HG02623 (cell line): ENCODE results near the gene SHISA6.

Experiments
- ATAC-seq: cut with Tn5 transposase; IDR thresholded peaks from one replicate; pipeline ENCODE4 v1.9.1; 2021; ENCODE audit warnings: moderate library complexity; ENCODE audit not compliant: unreplicated experiment

SHISA6 gene

GRCh38 chr17:11438673-11439072, 197.7 kb downstream of the SHISA6 start:
- ATAC-seq = no peak

DNA sequence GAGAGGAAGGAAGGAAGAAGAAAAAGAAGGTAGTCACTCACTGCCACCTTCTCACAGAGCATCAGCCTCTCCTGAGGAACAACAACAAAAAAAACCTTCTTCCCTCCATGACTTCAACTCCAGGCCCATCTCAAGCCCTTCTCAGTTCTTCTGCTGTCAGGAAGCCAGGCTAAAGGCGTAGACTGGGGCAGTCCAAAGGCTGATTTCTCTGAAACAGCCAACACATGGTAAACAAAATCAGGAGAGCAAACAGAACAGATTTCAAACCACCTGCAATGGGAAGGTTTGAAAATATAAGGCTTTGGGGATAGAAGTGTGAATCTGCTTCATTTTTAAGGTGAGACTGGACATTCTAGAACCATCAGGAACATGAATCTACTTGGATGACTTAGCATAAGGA, 200.0 kb downstream of the SHISA6 start:
- no peak for ATAC-seq

GRCh38 chr17:11446316-11446715, 205.3 kb downstream of the SHISA6 start:
- ATAC-seq = no peak

- ATAC-seq = no peak
Observed at GRCh38 chr17:11454096-11454495, 213.1 kb downstream of the SHISA6 start.

GRCh38 chr17:11458279-11458678, 217.3 kb downstream of the SHISA6 start:
- ATAC-seq = no peak

- ATAC-seq = no peak
Observed at GRCh38 chr17:11459861-11460331, 218.9 kb downstream of the SHISA6 start.

- no peak for ATAC-seq
Observed at GRCh38 chr17:11461993-11462548, 221.1 kb downstream of the SHISA6 start.

GRCh38 chr17:11467639-11468038, 226.6 kb downstream of the SHISA6 start:
- ATAC-seq = no peak

- no peak for ATAC-seq
Observed at GRCh38 chr17:11485336-11486100, 244.5 kb downstream of the SHISA6 start.

- no peak for ATAC-seq
Observed at GRCh38 chr17:11486101-11486867, 245.3 kb downstream of the SHISA6 start.

DNA sequence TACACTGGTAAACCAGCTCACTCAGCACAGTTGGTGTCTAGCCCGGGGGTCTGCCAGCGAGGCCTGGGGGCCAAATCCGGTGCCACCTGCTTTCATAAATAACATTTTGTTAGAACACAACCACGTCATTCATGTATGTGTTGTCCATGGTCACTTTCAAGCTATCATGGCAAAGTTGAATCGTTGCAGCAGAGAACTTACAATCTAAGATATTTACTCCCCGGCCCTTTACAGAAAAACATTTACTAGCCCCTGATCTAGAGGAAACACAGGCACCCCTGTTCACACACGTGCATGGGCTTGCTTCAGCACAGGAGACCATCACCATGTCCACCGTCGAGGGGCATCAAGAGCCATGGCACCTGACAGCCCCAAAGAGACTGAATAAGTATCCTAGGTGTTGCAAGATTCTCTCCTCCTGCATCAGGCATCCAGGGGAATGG, 245.9 kb downstream of the SHISA6 start:
- no peak for ATAC-seq

- ATAC-seq = no peak
Observed at GRCh38 chr17:11487469-11487868, 246.5 kb downstream of the SHISA6 start.

DNA sequence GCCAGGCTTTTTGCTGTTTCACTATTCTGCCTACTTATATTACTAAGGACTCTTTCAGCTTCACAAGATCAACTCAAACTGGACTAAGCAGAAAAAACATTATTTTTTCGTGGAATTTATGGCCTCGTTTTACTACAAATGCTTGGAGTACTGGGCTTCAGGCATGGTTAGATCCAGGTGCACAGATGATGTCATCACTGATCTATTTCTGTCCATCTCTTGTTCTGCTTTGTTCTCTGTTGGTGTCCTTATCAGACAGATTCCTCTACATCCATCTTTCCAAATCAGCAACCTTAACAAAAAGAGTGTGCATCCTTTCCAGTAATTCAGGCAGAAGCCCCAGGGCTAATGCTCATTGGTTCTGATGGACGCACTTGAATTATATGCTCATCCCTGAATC, 247.4 kb downstream of the SHISA6 start:
- ATAC-seq = no peak

DNA sequence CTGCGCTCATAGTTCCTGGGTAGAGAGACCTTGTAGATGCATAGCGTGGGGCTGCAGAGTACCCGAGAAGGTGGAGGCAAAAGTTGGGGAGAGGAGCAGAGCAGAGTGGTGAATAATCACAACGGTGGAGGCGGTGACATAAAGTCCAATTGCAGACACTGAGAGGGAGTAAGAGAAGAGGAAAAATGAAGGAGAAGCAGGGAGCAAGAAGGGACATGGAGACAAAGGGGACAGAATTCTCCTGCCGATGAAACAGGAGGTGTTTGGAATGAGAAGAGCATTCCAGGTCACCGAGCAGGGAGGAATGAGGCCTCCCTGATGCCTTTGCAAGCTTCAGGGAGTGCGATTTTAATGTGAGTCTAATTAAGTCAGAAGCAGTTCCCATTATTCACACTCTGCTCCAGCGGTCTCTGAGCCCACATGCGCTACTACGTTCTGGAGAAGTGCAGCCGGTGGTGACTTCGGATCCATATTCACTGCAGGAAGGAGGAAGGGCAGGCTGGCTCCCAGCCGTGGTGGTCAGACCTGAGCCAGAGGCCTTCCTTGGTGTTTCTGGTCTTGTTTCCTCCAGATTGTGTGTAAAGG, 249.2 kb downstream of the SHISA6 start:
- ATAC-seq = no peak

DNA sequence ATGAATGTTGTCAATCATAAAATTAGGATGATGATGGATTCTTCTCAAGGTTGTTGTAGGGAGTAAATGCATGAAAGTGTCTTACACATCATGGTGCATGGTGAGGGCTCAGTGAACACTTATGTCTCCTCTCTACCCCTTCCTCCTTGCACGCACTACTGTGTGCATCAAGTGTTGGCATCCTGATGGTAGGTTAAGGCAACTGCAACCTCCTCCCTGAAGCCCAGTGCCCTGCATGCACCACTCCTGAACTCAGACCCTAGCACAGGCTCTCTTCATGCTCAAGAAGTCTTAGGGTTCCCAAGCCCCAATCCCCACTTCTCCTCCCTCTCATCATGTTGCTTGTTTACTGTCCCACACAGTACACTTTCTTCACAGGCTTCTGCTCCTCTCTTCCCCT, 251.5 kb downstream of the SHISA6 start:
- ATAC-seq = no peak

DNA sequence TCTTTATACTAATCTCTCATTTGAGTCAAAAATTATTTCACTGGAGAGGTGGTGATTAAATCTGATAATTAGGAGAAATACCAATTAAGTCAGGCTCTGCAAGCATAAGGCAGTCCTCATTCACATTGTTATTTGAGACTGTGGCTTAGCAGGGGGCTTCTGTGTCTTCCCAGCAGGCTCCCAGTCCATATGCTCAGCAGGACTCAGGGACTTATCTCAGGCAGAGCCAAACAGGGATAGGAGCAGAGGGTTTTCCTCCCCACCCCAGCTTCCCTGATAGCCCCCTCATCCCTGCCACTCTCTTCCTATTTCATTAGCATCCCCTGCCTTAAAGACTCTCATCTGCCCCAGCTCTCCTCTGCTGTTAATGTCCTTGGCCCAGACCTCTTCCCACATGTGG, 252.9 kb downstream of the SHISA6 start:
- no peak for ATAC-seq

DNA sequence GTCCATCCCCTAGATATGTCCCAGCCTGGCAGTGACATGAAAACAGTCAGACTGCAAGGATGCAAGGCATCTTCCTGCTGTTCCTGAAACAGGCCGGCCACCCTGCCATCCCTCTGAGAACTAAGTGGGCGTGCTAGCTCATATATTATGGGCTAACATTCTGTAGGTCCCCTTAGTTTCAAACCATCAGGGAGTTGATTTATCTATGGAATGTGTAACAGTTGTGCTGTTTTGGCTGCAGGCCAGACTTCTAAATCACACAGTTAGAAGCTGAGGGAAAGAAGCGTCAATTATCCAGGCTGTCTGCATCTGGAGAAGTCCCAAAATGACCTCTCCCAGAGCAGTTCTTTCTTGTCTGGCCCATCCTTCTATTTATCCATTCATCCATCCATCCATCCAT, 254.6 kb downstream of the SHISA6 start:
- ATAC-seq = no peak

- no peak for ATAC-seq
Observed at GRCh38 chr17:11499881-11500280, 258.9 kb downstream of the SHISA6 start.

GRCh38 chr17:11503308-11504035, 262.5 kb downstream of the SHISA6 start:
- ATAC-seq = no peak

DNA sequence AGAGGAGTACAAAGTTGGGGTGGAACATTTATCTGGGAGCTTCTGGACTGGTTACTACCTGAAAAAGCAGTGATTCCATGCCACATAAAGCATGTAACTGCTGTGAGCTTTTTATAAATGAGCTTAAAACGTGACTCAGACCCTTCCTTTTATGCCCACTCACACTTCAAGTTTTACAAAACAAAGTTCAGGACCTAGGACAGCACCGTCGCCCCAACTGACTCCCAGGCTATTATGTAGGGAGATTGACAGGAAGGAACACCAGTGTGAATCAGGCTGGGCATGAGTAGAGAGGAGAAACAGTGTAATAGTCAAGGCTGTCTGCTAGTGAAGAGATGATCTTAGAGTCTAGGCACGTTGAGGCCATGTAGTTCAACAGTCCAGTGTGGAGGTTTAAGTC, 265.6 kb downstream of the SHISA6 start:
- ATAC-seq = no peak

GRCh38 chr17:11511696-11512095, 270.7 kb downstream of the SHISA6 start:
- ATAC-seq = no peak
